Measurements from ENCODE around the gene NFE2L1.
A peak's percentile ranks its signal among the peaks of the same experiment; 100 is the strongest.
"Not testable (repeated sequence)": the region's sequence is repeated elsewhere in the genome, so short reads cannot be mapped to it uniquely, and the experiment has no call there.

NFE2L1 gene, protein sequence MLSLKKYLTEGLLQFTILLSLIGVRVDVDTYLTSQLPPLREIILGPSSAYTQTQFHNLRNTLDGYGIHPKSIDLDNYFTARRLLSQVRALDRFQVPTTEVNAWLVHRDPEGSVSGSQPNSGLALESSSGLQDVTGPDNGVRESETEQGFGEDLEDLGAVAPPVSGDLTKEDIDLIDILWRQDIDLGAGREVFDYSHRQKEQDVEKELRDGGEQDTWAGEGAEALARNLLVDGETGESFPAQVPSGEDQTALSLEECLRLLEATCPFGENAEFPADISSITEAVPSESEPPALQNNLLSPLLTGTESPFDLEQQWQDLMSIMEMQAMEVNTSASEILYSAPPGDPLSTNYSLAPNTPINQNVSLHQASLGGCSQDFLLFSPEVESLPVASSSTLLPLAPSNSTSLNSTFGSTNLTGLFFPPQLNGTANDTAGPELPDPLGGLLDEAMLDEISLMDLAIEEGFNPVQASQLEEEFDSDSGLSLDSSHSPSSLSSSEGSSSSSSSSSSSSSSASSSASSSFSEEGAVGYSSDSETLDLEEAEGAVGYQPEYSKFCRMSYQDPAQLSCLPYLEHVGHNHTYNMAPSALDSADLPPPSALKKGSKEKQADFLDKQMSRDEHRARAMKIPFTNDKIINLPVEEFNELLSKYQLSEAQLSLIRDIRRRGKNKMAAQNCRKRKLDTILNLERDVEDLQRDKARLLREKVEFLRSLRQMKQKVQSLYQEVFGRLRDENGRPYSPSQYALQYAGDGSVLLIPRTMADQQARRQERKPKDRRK

DNA sequence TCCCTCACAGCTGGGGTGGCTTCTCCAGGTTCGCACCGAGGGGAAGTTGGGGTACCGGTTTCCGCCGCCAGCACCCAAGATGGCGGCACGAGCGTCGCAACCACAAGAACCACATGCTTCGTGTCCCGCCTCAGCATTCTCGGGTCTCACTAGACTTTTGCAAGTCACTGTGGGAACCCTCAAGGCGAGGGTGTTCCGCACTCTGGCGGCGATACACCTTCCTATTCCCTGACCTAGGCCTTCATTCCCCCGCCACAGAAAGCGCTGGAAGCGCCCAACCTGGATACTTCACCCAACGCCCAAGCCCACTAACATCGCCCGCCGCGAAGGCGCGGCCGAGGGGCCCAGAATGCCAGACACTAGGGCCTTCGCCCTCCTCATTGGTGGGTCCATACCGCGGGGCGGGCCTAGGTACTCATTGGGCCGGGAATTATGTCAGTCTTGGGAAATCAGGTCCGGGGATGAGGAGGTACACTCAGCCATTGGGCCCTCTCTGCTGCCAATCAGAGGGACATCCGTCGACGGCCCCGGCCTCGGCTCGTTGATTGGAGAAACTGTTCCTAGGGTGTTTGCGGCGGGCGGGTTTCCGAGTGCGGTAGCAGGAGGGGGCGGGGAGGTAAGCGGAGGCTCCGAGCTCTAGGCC, at the start of gene NFE2L1:
Gene NFE2L1 (plus strand): TSS at position 619 of the 643 bp plus-strand sequence. CDS start 2,760 bp downstream, outside the sequence.
- Histone ChIP-seq H3K4me1 (ENCODE audit: control insufficient read depth, insufficient read depth, low read length) (peaks cover 19% of the 10 kb centered on the region), H3K4me3 (ENCODE audit: low read depth, low read length) (peak within 1 kb of the TSS; percentile 98), H3K36me3 (ENCODE audit: control insufficient read depth, insufficient read depth, low read length) (peaks cover 17% of the 10 kb centered on the region), H3K9me3 (ENCODE audit: control insufficient read depth, insufficient read depth, low read length) (no peaks in the 10 kb centered on the region), H3K27me3 (ENCODE audit: control insufficient read depth, insufficient read depth, low read length) (peaks cover 4% of the 10 kb centered on the region), H3K9ac (ENCODE audit: low read depth, low read length) (peak within 1 kb of the TSS; percentile 90)

DNA sequence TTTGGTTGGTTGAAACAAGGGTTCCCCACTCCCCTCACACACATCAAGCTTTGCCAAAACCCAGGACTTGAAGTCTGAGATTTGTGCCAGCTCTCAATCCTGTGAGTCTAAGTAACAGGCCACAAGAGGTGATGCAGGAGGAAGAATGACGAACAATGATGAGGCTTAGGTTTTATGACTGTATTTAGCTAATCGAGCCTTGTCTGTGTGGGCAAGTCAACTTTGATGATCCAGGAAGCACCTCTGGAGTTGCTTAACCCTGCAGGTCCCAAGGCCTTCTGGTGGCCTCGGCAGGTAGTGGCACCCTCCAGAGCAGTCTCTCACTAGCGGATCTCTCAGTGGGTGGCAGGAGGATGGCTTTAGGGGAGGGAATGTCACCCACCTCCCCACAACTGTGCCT, 48.6 kb upstream of the NFE2L1 start:
- H3K9ac ChIP-seq (ENCODE audit: low read depth, low read length), result no peak overlapping the region
- no peaks in the 10 kb centered on the region for H3K9me3 ChIP-seq (ENCODE audit: control insufficient read depth, insufficient read depth, low read length)
- H3K27me3 ChIP-seq (ENCODE audit: control insufficient read depth, insufficient read depth, low read length), result no peaks in the 10 kb centered on the region
- H3K36me3 ChIP-seq (ENCODE audit: control insufficient read depth, insufficient read depth, low read length), result no peaks in the 10 kb centered on the region
- H3K4me3 ChIP-seq (ENCODE audit: low read depth, low read length), result no peak overlapping the region
- peaks cover 24% of the 10 kb centered on the region for H3K4me1 ChIP-seq (ENCODE audit: control insufficient read depth, insufficient read depth, low read length)

DNA sequence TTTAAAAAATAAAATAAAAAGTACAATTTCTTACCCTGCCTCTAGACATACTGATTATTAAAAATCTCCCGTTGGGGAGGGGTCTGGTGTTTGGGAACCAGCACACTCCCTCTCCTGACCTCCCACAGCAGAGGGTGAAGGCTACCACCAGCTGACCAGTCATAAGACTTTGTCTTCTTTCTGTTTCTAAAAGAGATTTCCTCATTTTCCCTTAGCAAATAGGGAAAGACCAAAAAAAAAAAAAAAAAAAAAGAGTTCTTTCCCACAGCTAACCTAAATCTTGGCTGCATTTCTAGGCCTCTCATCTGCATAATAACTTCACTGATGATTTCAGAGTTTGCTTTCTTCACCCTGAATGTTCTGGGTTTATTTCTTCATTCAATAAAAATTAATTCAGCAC, 47.0 kb upstream of the NFE2L1 start:
- Histone ChIP-seq H3K27me3 (ENCODE audit: control insufficient read depth, insufficient read depth, low read length) (no peaks in the 10 kb centered on the region), H3K4me1 (ENCODE audit: control insufficient read depth, insufficient read depth, low read length) (peaks cover 20% of the 10 kb centered on the region), H3K36me3 (ENCODE audit: control insufficient read depth, insufficient read depth, low read length) (no peaks in the 10 kb centered on the region), H3K4me3 (ENCODE audit: low read depth, low read length) (no peak overlapping the region), H3K9me3 (ENCODE audit: control insufficient read depth, insufficient read depth, low read length) (no peaks in the 10 kb centered on the region), H3K9ac (ENCODE audit: low read depth, low read length) (no peak overlapping the region)

DNA sequence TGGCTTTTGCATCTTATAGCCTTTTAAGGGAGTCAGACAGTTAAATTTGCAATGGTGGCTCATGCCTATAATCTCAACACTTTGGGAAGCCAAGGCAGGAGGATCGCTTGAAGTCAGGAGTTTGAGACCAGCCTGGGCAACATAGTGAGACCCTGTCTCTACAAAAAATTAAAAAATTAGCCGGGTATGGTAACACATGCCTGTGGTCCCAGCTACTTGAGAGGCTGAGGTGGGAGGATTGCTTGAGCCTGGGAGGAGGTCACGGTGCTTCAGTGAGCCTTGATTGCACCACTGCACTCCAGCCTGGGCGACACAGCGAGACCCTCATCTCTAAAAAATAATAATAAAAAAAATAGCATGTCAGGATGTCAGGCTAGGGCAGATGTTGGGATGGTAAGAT, 46.5 kb upstream of the NFE2L1 start:
- H3K27me3 ChIP-seq (ENCODE audit: control insufficient read depth, insufficient read depth, low read length); H3K9me3 ChIP-seq (ENCODE audit: control insufficient read depth, insufficient read depth, low read length); H3K4me3 ChIP-seq (ENCODE audit: low read depth, low read length); H3K36me3 ChIP-seq (ENCODE audit: control insufficient read depth, insufficient read depth, low read length); H3K9ac ChIP-seq (ENCODE audit: low read depth, low read length): not testable (repeated sequence)
- peaks cover 20% of the 10 kb centered on the region for H3K4me1 ChIP-seq (ENCODE audit: control insufficient read depth, insufficient read depth, low read length)

DNA sequence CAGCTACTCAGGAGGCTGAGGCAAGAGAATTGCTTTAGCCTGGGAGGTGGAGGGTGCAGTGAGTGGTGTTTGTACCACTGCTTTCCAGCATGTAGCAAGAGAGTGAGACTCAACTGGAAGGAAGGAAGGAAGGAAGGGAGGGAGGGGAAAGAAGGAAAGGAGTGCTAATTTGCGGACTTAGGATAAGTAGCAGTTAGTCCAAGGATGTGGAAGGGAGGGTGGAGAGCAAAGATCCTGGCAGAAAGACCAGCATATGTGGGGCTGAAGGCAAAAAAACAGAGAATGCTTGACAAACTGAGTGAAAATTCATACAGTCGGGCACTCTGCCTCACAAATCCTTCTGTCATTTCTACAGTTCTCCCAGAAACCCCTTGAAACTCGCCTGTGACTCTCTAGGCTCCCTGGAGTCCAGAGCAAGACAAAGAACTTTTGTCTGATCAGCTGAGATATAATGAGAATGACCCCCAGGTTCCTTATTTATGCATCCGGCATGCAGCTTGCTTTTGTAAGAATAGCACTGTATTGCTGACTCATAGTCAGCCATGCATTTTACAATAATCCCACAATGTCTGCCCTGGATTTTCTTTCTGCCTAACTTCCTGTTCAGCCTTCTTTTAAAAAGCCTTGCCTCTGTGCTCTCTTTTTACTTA, 45.8 kb upstream of the NFE2L1 start:
- H3K27me3 ChIP-seq (ENCODE audit: control insufficient read depth, insufficient read depth, low read length), result no peaks in the 10 kb centered on the region
- H3K9me3 ChIP-seq (ENCODE audit: control insufficient read depth, insufficient read depth, low read length), result no peaks in the 10 kb centered on the region
- no peak overlapping the region for H3K9ac ChIP-seq (ENCODE audit: low read depth, low read length)
- H3K36me3 ChIP-seq (ENCODE audit: control insufficient read depth, insufficient read depth, low read length), result no peaks in the 10 kb centered on the region
- no peak overlapping the region for H3K4me3 ChIP-seq (ENCODE audit: low read depth, low read length)
- H3K4me1 ChIP-seq (ENCODE audit: control insufficient read depth, insufficient read depth, low read length), result peaks cover 20% of the 10 kb centered on the region

DNA sequence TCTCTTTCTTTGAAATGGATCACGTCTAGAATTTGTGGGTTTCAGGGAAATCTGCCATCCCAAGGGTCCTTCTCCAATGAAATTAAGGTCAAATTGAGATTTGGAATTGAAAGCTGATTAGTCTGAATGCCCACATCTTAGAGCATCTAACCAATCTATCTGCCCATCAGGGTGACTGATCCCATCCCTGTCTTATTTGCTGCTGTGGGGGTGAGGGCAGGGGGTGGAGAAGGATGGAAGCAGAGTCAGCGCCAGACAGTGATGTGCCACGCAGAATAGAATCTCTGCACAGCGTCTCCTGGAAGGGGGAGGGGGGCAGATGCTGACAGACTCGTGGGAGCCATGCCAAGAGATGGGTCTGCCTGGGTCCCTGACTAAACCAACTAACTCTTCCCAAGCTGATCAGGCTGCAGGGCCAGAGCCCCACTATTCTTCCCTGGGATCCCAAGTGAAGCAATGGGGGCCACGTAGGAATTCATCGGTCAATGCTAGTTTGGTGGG, 45.2 kb upstream of the NFE2L1 start:
- Histone ChIP-seq H3K4me1 (ENCODE audit: control insufficient read depth, insufficient read depth, low read length) (peaks cover 20% of the 10 kb centered on the region), H3K9me3 (ENCODE audit: control insufficient read depth, insufficient read depth, low read length) (no peaks in the 10 kb centered on the region), H3K4me3 (ENCODE audit: low read depth, low read length) (peak overlapping the region; percentile 10), H3K36me3 (ENCODE audit: control insufficient read depth, insufficient read depth, low read length) (no peaks in the 10 kb centered on the region), H3K27me3 (ENCODE audit: control insufficient read depth, insufficient read depth, low read length) (no peaks in the 10 kb centered on the region), H3K9ac (ENCODE audit: low read depth, low read length) (peak overlapping the region; percentile 29)

DNA sequence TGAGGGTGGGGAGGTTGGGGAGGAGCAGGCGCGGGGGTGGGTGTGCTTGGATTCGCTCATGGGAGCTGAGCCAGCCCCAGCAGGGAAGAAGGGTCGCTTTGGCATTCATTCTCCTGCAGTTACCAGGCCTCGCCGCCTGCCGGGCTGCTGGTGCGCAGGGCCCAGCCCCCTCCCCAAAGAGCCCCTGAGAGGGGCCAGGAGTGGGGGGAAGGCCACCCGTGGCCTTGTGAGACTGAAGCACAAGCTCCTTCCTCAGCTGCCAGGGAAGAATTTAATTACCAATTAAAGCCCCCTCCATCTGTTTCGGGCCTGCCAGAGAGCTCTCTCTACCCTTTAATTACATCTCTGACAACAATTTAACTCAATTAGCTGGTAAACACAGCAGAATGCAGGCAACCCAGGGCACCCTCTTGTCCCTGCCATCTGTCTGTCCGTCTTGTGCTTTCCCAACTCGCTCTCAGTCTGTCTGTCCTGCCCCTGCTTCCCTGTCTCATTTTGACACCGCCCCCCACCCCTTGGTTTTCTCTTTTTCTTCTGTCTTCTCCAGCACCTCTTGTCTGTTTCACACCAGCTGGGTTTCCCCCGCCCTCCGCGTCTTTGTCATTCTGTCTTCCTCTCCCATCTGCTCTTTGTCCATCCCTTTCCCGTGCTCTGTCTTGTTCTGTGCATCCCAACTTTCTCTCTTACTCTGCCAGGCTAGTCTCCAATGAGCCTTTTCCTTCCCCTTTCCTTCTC, 44.6 kb upstream of the NFE2L1 start:
- peaks cover 20% of the 10 kb centered on the region for H3K4me1 ChIP-seq (ENCODE audit: control insufficient read depth, insufficient read depth, low read length)
- H3K4me3 ChIP-seq (ENCODE audit: low read depth, low read length), result peak overlapping the region; percentile 10
- H3K9ac ChIP-seq (ENCODE audit: low read depth, low read length), result no peak overlapping the region
- no peaks in the 10 kb centered on the region for H3K27me3 ChIP-seq (ENCODE audit: control insufficient read depth, insufficient read depth, low read length)
- H3K9me3 ChIP-seq (ENCODE audit: control insufficient read depth, insufficient read depth, low read length), result no peaks in the 10 kb centered on the region
- H3K36me3 ChIP-seq (ENCODE audit: control insufficient read depth, insufficient read depth, low read length), result no peaks in the 10 kb centered on the region

DNA sequence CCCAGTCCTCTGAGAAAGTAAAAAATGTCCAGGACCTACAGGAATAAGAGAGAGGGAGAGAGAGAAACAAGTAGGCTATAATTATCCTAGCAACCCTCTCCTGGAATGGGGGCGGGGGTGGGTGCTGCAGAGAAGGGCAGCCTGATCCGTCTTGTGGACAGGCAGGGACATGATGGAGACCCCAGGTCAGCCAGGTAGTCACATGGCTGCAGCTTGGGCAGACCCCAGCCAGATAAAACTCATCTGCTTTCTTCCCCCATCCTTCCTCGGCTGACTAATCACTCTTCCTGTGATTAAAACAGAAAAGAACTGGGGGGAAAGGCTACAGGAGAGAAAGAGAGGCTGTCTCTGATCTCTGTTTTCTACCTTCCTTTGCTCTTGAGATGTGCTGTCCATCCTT, 43.2 kb upstream of the NFE2L1 start:
- H3K36me3 ChIP-seq (ENCODE audit: control insufficient read depth, insufficient read depth, low read length), result no peaks in the 10 kb centered on the region
- no peaks in the 10 kb centered on the region for H3K9me3 ChIP-seq (ENCODE audit: control insufficient read depth, insufficient read depth, low read length)
- H3K4me1 ChIP-seq (ENCODE audit: control insufficient read depth, insufficient read depth, low read length), result peaks cover 20% of the 10 kb centered on the region
- no peak overlapping the region for H3K4me3 ChIP-seq (ENCODE audit: low read depth, low read length)
- no peak overlapping the region for H3K9ac ChIP-seq (ENCODE audit: low read depth, low read length)
- no peaks in the 10 kb centered on the region for H3K27me3 ChIP-seq (ENCODE audit: control insufficient read depth, insufficient read depth, low read length)

DNA sequence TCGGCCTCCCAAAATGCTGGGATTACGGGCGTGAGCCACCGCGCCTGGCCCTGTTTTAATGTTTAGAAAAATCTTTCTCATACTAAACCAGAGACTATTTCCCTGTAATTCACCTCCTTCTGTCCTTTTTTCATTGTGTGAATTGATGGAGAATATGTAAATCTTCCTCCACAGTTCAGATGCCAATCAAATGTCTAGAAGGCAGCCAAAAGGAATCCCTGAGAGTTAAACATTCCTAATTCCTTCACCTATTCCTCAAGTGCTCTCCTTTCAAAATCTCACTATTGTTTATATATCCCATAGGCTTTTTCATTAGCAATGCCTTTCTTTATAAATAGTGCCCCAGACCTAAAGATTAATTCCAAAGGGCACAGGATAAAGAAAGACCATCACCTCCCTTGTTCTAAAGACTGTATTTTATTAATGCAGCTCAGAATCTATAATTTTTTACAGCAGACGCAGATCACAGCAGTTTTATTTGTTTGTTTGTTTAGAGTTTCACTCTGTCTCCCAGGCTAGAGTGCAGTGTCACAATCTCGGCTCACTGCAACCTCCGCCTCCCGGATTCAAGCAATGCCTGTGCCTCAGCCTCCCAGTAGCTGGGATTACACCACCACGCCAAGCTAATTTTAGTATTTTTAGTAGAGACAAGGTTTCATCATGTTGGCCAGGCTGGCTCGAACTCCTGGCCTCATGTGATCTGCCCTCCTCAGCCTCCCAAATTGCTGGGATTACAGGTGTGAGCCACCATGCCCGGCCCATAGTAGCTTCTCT, 41.0 kb upstream of the NFE2L1 start:
- peaks cover 20% of the 10 kb centered on the region for H3K4me1 ChIP-seq (ENCODE audit: control insufficient read depth, insufficient read depth, low read length)
- H3K9ac ChIP-seq (ENCODE audit: low read depth, low read length), result no peak overlapping the region
- H3K27me3 ChIP-seq (ENCODE audit: control insufficient read depth, insufficient read depth, low read length), result no peaks in the 10 kb centered on the region
- no peak overlapping the region for H3K4me3 ChIP-seq (ENCODE audit: low read depth, low read length)
- H3K9me3 ChIP-seq (ENCODE audit: control insufficient read depth, insufficient read depth, low read length), result no peaks in the 10 kb centered on the region
- no peaks in the 10 kb centered on the region for H3K36me3 ChIP-seq (ENCODE audit: control insufficient read depth, insufficient read depth, low read length)

DNA sequence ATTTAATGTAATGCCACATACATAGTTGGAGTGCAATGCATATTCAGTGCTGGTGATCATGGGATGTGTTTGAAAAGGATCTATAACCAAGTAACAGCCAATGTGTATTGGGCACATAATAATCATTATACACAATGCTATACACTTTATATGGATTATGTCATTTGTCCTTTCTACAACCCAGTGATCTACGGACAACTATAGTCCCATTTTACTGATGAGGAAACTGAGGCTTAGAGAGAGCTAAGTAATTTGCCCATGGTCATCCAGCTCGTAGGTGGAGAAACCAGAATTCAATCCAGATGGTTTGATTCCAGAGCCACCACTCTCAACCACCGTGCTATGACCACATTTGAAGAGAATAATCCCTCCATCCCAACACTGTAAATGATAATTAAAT, 38.0 kb upstream of the NFE2L1 start:
- Histone ChIP-seq H3K27me3 (ENCODE audit: control insufficient read depth, insufficient read depth, low read length) (peaks cover 20% of the 10 kb centered on the region), H3K9me3 (ENCODE audit: control insufficient read depth, insufficient read depth, low read length) (no peaks in the 10 kb centered on the region), H3K4me1 (ENCODE audit: control insufficient read depth, insufficient read depth, low read length) (peaks cover 13% of the 10 kb centered on the region), H3K9ac (ENCODE audit: low read depth, low read length) (no peak overlapping the region), H3K36me3 (ENCODE audit: control insufficient read depth, insufficient read depth, low read length) (no peaks in the 10 kb centered on the region), H3K4me3 (ENCODE audit: low read depth, low read length) (no peak overlapping the region)
